Activated naive CD4-positive, alpha-beta T cell (primary cell): Measurements from ENCODE around the gene UBR1.

Source experiments
- DNase-seq, 4 experiments: peaks; one replicate each; lab custom pipeline; 2025; lab: John Stamatoyannopoulos, UW

Gene UBR1

GRCh38 chr15:43107751-43108150, 1.9 kb upstream of the UBR1 start:
- no peak for DNase-seq

DNA sequence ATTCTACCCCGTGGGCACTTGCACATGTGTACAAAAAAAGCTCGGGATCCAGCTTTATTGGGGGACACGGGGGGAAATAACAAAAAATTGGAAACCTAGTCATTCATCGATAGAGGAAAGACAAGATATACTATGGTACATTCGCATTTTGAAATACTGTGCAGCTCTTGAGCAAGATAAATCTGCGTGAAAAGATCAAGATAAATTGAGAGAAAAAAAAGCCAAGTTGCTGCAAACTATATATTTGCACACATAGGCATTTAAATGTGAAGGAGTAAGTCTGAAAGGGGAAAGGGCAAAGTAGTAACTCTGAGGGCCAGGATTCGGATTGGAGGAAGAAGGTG, 620 bp upstream of the UBR1 start:
- no peak for DNase-seq

DNA sequence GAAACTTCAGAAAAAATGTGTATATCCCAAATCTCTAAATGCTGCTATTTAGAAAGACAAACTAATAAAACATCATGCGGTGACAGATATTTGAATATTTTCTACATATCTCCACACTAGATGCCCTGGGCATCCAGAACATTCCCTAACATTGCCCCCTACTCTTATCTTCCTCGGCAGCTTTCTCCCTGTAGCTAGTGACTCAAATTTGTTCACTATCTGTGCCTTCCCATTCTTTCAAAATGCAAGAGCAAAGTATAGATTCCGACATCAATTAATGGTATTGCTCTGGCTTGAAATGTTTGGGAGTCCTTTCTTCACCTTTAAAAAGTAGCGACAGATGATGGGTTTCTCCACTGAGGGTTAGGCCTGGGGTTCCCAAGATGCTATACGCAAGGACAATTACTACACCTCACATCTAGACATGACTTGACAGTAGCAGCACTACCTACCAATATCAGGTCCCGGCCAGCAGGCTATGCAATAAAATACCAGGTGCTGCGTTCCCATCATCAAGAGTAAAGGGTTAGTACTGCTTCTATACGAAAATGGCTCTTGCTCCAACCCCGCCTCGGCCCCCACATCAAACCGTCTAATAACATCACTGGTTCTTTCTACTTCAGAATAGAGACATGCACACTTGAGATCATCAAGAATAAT, 631 bp downstream of the UBR1 start:
- peak in 1 of 4 experiments; percentile 29 for DNase-seq

GRCh38 chr15:43104426-43104825, 1.4 kb downstream of the UBR1 start:
- no peak for DNase-seq

DNA sequence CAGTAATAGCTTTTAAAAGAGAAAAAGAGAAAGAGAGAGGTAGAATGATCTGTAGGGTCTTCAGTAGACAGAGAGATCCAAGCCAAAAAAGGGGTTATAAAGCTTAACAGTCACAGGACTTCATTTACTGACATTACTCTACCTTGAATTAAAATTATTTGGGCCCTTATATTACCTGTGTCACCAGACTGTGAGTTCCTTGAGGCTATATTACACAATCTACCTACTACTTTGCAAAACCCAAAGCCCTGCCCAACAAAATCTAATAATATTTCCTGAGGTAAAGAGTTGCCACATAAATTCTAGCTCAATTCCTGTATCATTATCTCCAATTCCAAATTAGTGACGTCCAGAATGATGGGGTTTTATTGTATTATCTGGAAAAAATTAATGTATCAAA, 1.9 kb downstream of the UBR1 start:
- no peak for DNase-seq

- no peak for DNase-seq
Observed at GRCh38 chr15:43102187-43102586, 3.7 kb downstream of the UBR1 start.

- no peak for DNase-seq
Observed at GRCh38 chr15:43100971-43101370, 4.9 kb downstream of the UBR1 start.

- no peak for DNase-seq
Observed at GRCh38 chr15:43099105-43099845, 6.6 kb downstream of the UBR1 start.

DNA sequence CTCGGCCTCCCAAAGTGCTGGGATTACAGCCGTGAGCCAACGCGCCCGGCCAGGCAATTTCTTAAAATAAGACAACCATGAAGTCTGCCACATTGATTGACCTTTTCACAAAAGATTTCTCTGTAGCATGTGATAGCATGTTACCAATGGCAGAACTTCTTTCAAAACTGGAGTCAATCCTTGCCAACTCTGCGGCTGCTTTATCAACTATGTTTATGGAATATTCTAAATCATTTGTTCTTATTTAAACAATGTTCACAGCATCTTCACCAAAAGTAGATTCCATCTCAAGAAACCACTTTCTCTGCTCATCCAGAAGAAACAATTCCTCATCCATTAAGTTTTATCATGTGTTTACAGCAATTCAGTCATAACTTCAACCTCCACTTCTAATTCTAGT, 9.4 kb downstream of the UBR1 start:
- DNase-seq, result no peak

DNA sequence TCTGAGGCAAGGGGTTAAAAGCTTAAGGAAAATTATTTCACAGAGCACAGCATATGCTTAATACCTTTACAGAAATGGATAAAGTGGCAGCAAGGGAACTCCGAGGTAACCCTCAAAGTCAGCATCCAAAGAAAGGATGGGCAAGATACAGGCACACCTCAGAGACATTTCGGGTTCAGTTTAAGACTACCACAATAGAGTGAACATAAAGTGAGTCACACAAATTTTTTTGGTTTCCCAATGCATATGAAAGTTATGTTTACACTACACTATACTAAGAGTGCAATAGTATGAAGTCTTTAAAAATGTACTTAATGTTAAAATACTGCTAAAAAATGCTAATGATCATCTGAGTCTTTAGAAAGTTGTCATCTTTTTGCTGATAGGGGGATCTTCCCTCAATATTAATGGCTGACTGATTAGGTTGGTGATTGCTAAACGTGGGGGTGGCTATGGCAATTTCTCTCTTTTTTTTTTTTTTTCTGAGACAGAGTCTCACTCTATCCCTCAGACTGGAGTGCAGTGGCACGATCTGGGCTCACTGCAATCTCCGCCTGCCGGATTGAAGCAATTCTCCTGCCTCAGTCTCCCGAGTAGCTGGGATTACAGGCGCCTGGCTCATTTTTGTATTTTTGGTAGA, 10.0 kb downstream of the UBR1 start:
- DNase-seq, result no peak

GRCh38 chr15:43095243-43095642, 10.6 kb downstream of the UBR1 start:
- no peak for DNase-seq

GRCh38 chr15:43094416-43095030, 11.3 kb downstream of the UBR1 start:
- no peak for DNase-seq

DNA sequence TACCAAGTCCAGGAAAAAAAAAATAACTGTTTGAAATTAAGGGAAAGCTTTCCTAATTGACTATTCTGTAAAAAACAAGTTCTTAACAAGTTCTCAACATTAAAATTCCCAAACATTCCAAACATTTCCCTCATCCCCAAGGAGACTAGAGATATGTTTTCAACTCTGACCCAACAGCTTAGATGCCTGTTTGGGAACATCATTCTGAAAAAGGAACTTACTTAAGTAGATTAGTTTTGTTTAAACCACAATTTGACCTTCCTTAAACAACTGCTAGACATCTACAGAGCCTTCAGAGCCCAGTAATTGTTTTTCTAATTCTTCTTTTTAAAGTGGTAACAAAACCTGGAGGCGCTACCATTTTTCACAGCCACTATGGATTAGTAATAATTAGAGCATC, 12.8 kb downstream of the UBR1 start:
- no peak for DNase-seq

DNA sequence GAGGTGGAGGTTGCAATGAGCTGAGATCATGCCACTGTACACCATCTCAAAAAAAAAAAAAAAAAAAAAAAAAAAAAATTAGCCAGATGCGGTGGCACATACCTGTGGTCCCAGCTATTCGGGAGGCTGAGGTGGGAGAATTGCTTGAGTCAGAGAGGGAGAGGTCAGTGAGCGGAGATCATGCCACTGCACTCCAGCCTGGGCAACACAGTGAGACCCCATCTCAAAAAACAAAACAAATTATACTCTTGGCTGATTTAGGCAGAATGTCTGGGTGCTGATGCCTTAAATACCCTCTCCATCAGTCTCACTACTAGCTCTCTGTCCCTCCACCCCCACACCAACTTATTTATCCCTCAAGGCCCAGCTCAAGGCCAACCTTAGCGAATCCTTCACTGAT, 14.0 kb downstream of the UBR1 start:
- no peak for DNase-seq

- DNase-seq, result no peak
Observed at GRCh38 chr15:43086551-43086950, 19.3 kb downstream of the UBR1 start.

GRCh38 chr15:43085921-43086320, 19.9 kb downstream of the UBR1 start:
- DNase-seq, result no peak

- DNase-seq, result no peak
Observed at GRCh38 chr15:43082509-43082908, 23.3 kb downstream of the UBR1 start.

DNA sequence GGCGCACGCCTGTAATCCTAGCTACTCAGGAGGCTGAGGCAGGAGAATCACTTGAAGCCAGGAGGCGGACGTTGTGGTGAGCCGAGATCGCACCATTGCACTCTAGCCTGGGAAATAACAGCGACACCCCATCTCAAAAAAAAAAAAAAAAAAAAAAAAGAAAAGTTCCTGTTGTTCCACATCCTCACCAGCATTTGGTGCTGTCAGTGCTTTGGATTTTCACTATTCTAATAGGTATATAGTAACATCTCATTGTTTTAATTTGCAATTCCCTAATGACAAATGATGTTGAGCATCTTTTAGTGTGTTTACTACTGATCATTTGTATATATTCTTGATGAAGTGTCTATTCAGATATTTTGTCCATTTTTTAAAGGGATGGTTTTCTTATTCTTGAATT, 24.6 kb downstream of the UBR1 start:
- DNase-seq, result no peak

- DNase-seq, result no peak
Observed at GRCh38 chr15:43071451-43071850, 34.4 kb downstream of the UBR1 start.

GRCh38 chr15:43070893-43071292, 34.9 kb downstream of the UBR1 start:
- DNase-seq, result no peak

DNA sequence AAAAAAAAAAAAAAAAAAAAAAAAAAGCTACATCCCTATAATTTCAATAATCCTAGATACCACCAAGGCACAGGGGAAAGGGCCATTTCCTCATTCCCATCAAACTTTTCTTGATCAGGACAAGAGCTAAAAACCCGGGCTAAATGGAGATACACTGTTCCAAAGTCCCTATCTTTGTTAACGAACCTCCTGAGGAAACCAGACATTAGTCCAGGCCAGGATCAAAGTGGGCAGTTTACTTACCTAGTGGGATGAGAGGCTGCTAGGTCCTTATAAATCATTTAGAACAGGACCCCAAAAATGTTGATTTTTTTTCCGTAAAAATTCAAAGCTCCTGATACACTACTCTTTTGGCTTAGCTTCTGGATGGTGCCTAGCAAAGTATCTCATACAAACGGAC, 35.6 kb downstream of the UBR1 start:
- DNase-seq, result no peak

DNA sequence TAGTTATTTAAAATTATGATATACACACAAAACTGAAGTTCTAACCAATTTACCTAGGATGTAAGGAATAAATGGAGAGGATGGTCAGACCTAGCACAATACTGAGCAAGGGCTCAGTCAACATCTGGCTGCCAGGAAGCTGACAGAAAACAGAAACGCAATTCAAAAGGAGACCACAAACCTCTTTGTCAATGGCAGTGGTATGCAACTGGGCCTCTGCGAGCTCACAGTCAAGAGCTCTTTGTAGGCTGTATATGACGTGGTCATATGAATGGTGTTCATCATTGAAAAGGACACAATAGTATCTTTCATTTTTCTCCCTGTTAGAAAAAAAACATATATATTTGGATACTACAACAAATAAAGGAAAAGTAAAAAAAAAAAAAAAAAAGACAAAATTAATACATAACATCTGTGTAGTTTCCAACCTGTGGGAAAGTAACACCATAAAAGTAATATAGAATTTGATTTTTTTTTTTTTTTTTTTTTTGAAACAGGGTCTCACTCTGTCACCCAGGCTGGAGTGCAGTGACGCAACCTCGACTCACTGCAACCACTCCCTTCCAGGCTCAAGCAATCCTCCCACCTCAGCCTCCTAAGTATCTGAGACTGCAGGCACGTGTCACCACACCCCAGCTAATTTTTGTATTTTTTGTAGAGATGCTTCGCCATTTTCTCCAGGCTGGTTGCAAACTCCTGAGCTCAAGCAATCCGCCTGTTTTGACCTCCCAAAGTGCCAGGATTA, 37.9 kb downstream of the UBR1 start:
- DNase-seq, result no peak
